Smooth muscle cell (in vitro differentiated cells): ENCODE results near the gene LEMD2. TPM values are rescaled to one million over a fixed set of nuclear protein-coding genes. Genes with fewer than 3 reads are reported as not detected.

ENCODE experiments used
- DNase-seq: peaks from one replicate; lab custom pipeline; 2025; ENCODE audit not compliant: unreplicated experiment; lab: John Stamatoyannopoulos, UW
- H2AFZ ChIP-seq: fragments of 200-600 bp; sonication (generic); 2 replicates; pipeline ENCODE4 v1.6.0; 2016; ENCODE audit warnings: antibody characterized with exemption, low read depth, mild to moderate bottlenecking
- H3F3A ChIP-seq: fragments of 200-600 bp; sonication (generic); 2 replicates; pipeline ENCODE4 v1.6.0; 2017; ENCODE audit warnings: antibody characterized with exemption, low read depth
- H3K27ac ChIP-seq: fragments of 200-600 bp; sonication (generic); 2 replicates; pipeline ENCODE4 v1.5.1; 2016; ENCODE audit warnings: low read depth, mild to moderate bottlenecking
- H3K27me3 ChIP-seq: fragments of 200-600 bp; sonication (generic); 2 replicates; pipeline ENCODE4 v1.6.1; 2016; ENCODE audit warnings: low read depth, mild to moderate bottlenecking
- H3K36me3 ChIP-seq: fragments of 200-600 bp; sonication (generic); 2 replicates; pipeline ENCODE4 v1.5.1; 2016; ENCODE audit warnings: low read depth
- H3K4me1 ChIP-seq: fragments of 200-600 bp; sonication (generic); 2 replicates; pipeline ENCODE4 v1.5.1; 2016; ENCODE audit warnings: low read depth
- H3K4me2 ChIP-seq: fragments of 200-600 bp; sonication (generic); 2 replicates; pipeline ENCODE4 v1.6.0; 2016; ENCODE audit warnings: mild to moderate bottlenecking
- H3K4me3 ChIP-seq: fragments of 200-600 bp; sonication (generic); 2 replicates; pipeline ENCODE4 v1.5.1; 2016; ENCODE audit warnings: mild to moderate bottlenecking
- H3K79me2 ChIP-seq: fragments of 200-600 bp; sonication (generic); 2 replicates; pipeline ENCODE4 v1.6.0; 2016; ENCODE audit warnings: low read depth, mild to moderate bottlenecking
- H3K9ac ChIP-seq: fragments of 200-600 bp; sonication (generic); 2 replicates; pipeline ENCODE4 v1.6.0; 2016; ENCODE audit warnings: low read depth
- H3K9me3 ChIP-seq: fragments of 200-600 bp; sonication (generic); replicated peaks from 2 replicates; pipeline ENCODE4 v1.5.1; 2016; ENCODE audit warnings: low read depth
- H4K20me1 ChIP-seq: fragments of 200-600 bp; sonication (generic); 2 replicates; pipeline ENCODE4 v1.6.0; 2016; ENCODE audit warnings: low read depth
- WGBS: methylation state at CpG from one replicate; pipeline ENCODE4 v1.1.7; 2016; ENCODE audit warnings: low lambda C conversion rate; 5-methylcytosine and 5-hydroxymethylcytosine counted together
- polyA plus RNA-seq: library from polyadenylated mRNA; unstranded; fragments of >200 nt; fragmentation: Nextera tagmentation; extraction: Ambion mirVana; gene quantifications from 2 replicates; pipeline ENCODE4 v1.2.1, GENCODE V29; 2016
- total RNA-seq: library from RNA; depleted of rRNA; stranded (reverse); fragments of >200 nt; gene quantifications from 2 replicates; pipeline ENCODE4 v1.2.3, GENCODE V29; 2014
- TF ChIP-seq, protein P1 (sequence below): fragments of 200-600 bp; sonication (generic); IDR thresholded peaks from 2 replicates; pipeline ENCODE4 v1.5.1; 2017; ENCODE audit warnings: borderline replicate concordance, mild to moderate bottlenecking, antibody characterized with exemption; ENCODE audit not compliant: insufficient read depth, poor library complexity, severe bottlenecking

LEMD2 gene
- total and polyA plus RNA-seq, 2 experiments from 2014 or later: 48.8 to 87.3 TPM

DNA sequence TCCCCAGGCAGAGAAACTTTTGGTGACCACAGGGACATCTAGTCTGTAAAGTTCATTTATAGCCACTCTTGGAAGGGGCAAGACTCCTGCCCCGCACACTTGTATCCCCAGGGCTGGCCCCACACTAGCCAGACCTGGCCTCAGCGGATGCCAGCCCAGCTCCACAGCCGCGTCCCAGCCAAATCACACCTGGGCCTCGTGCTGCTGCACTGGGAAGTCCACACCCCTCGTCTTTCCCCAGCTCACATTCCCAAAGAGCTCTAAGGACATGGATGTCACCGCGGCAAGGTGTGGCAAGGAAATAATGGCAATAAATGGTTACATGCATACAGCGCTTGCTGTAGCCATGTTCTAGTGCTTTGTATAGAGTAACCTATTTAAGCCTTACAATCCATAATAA lies 50.8 kb downstream of the LEMD2 start:
- H3K9me3 ChIP-seq: no peaks in the 10 kb centered on the region
- H3K4me3 ChIP-seq: no peak overlapping the region
- TF ChIP-seq, protein P1, sequence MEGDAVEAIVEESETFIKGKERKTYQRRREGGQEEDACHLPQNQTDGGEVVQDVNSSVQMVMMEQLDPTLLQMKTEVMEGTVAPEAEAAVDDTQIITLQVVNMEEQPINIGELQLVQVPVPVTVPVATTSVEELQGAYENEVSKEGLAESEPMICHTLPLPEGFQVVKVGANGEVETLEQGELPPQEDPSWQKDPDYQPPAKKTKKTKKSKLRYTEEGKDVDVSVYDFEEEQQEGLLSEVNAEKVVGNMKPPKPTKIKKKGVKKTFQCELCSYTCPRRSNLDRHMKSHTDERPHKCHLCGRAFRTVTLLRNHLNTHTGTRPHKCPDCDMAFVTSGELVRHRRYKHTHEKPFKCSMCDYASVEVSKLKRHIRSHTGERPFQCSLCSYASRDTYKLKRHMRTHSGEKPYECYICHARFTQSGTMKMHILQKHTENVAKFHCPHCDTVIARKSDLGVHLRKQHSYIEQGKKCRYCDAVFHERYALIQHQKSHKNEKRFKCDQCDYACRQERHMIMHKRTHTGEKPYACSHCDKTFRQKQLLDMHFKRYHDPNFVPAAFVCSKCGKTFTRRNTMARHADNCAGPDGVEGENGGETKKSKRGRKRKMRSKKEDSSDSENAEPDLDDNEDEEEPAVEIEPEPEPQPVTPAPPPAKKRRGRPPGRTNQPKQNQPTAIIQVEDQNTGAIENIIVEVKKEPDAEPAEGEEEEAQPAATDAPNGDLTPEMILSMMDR: no peak
- H4K20me1 ChIP-seq: no peaks in the 10 kb centered on the region
- no peaks in the 10 kb centered on the region for H3F3A ChIP-seq
- no peaks in the 10 kb centered on the region for H3K27me3 ChIP-seq
- DNase-seq: no peak
- no peaks in the 10 kb centered on the region for H3K4me1 ChIP-seq
- H3K27ac ChIP-seq: no peak overlapping the region
- no peak overlapping the region for H3K4me2 ChIP-seq
- no peaks in the 10 kb centered on the region for H3K36me3 ChIP-seq
- no peak overlapping the region for H3K9ac ChIP-seq
- WGBS: 96% methylated on average over 9 of the region's 9 CpGs
- no peaks in the 10 kb centered on the region for H3K79me2 ChIP-seq
- no peak overlapping the region for H2AFZ ChIP-seq

DNA sequence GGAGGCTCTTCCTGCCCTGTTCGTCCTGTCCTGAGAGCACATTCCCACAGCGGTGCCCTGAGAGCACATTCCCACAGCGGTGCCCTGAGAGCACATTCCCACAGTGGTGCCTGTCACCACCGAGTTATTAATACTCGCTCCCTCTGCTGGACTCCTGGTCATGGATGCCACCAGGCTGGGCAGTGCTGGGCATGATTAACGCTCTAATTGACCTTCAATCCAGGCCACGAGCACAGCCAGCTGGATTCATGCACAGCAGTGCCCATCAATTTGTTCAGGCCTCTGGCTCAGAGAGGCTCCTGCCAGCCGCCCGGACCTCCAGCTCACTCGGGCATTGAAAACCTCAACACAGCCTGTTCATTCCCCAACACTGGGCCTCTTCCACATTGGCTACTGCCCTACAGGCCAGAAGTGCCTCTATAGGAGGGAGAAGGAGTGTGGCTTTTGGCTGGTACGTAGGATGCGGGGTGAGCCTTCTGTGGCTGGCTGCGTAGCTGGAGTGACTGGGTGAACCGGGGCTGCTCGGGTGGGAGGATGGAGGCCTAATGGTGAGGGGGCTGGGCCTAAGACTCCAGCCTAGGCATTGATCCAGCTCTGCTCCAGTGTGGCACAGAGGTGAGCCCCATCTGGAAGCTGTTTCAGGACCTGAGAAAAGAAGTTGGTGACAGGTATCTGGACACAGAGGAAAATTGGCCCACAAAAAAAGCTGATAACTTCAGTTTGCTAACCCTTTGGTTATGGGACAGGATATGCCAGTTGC lies 51.5 kb downstream of the LEMD2 start:
- no peaks in the 10 kb centered on the region for H3K36me3 ChIP-seq
- WGBS: 93% methylated on average over 15 of the region's 15 CpGs
- H3K79me2 ChIP-seq: no peaks in the 10 kb centered on the region
- no peak for DNase-seq
- no peaks in the 10 kb centered on the region for H3K27me3 ChIP-seq
- H2AFZ ChIP-seq: no peak overlapping the region
- no peaks in the 10 kb centered on the region for H3K4me1 ChIP-seq
- no peaks in the 10 kb centered on the region for H3K9me3 ChIP-seq
- H3K9ac ChIP-seq: no peak overlapping the region
- H4K20me1 ChIP-seq: no peaks in the 10 kb centered on the region
- TF ChIP-seq, protein P1: no peak
- no peak overlapping the region for H3K4me2 ChIP-seq
- H3F3A ChIP-seq: no peaks in the 10 kb centered on the region
- no peak overlapping the region for H3K27ac ChIP-seq
- no peak overlapping the region for H3K4me3 ChIP-seq

DNA sequence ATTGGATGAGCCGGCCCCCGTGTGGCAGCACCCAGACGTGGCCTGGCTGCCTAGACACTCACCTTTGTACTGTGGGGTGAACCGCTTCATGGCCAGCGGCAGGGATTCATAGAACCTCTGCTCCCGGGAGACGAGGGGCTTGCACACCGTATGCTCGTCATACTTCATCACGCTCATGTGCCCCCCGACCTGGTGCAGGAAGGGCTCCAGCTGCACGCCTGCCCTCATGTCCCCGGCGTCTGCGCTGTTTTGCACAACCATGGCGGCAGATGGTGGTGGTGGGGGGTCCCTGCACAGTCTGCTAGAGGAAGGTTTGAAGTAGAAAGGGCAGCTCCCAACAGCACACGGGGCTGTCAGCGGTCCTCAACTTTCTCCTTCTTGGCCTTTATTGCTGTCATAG lies 53.7 kb downstream of the LEMD2 start:
- no peak overlapping the region for H2AFZ ChIP-seq
- H3K79me2 ChIP-seq: no peaks in the 10 kb centered on the region
- H3K27me3 ChIP-seq: no peaks in the 10 kb centered on the region
- 96% methylated on average over 18 of the region's 18 CpGs for WGBS
- H3K36me3 ChIP-seq: no peaks in the 10 kb centered on the region
- TF ChIP-seq, protein P1: no peak
- no peak for DNase-seq
- no peaks in the 10 kb centered on the region for H3K9me3 ChIP-seq
- H3K4me3 ChIP-seq: no peak overlapping the region
- no peaks in the 10 kb centered on the region for H3K4me1 ChIP-seq
- no peak overlapping the region for H3K27ac ChIP-seq
- H3K4me2 ChIP-seq: no peak overlapping the region
- H3F3A ChIP-seq: no peaks in the 10 kb centered on the region
- no peaks in the 10 kb centered on the region for H4K20me1 ChIP-seq
- no peak overlapping the region for H3K9ac ChIP-seq

DNA sequence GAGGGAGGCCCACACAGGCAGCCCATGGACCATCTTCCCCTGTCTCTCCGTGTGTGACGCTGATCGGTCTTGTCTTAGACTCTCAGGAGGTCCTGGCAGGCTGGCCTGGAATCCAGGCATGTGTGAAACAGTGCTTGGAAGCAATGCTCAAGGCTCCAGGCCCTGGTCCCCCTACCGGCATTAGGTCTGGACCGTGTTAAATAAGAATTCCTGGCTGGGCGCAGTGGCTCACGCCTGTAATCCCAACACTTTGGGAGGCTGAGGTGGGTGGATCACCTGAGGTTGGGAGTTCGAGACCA lies 55.3 kb downstream of the LEMD2 start:
- H3K4me1 ChIP-seq: no peaks in the 10 kb centered on the region
- DNase-seq: no peak
- no peaks in the 10 kb centered on the region for H4K20me1 ChIP-seq
- H3F3A ChIP-seq: no peaks in the 10 kb centered on the region
- H3K36me3 ChIP-seq: no peaks in the 10 kb centered on the region
- TF ChIP-seq, protein P1: no peak
- H3K27ac ChIP-seq: no peak overlapping the region
- H3K27me3 ChIP-seq: no peaks in the 10 kb centered on the region
- no peak overlapping the region for H3K4me2 ChIP-seq
- H3K9ac ChIP-seq: no peak overlapping the region
- WGBS: 93% methylated on average over 8 of the region's 8 CpGs
- no peaks in the 10 kb centered on the region for H3K9me3 ChIP-seq
- H3K4me3 ChIP-seq: no peak overlapping the region
- no peak overlapping the region for H2AFZ ChIP-seq
- no peaks in the 10 kb centered on the region for H3K79me2 ChIP-seq
